HepG2 (cell line): ENCODE measurements around the gene JUND. TPM values are rescaled to one million over a fixed set of nuclear protein-coding genes. Genes with fewer than 3 reads are reported as not detected.
A peak's percentile ranks its signal among the peaks of the same experiment; 100 is the strongest.

Source experiments
- AGO2 ChIP-seq: fragments of 200-400 bp; formaldehyde crosslinking; optimal IDR thresholded peaks from 2 replicates; pipeline ENCODE3; 2017; ENCODE audit warnings: mild to moderate bottlenecking, low read depth, low read length, moderate library complexity
- ARNT ChIP-seq: fragments of 450-650 bp; IDR thresholded peaks from 2 replicates; pipeline ENCODE4 v1.6.1; 2017
- ATF3 ChIP-seq: sonication (generic); formaldehyde crosslinking; IDR thresholded peaks from 2 replicates; pipeline ENCODE4 v1.4.0; 2020; ENCODE audit warnings: missing genetic modification reagents
- DNMT1 ChIP-seq: sonication (generic); formaldehyde crosslinking; IDR thresholded peaks from 2 replicates; pipeline ENCODE4 v1.5.1; 2020; ENCODE audit warnings: mild to moderate bottlenecking, missing genetic modification reagents
- FOSL2 ChIP-seq: sonication (generic); formaldehyde crosslinking; IDR thresholded peaks from 2 replicates; pipeline ENCODE4 v1.4.0; 2020; ENCODE audit warnings: missing genetic modification reagents
- GPBP1L1 ChIP-seq: sonication (generic); formaldehyde crosslinking; IDR thresholded peaks from 2 replicates; pipeline ENCODE4 v1.5.0; 2020; ENCODE audit warnings: mild to moderate bottlenecking, missing genetic modification reagents
- HMGXB4 ChIP-seq, 2 experiments: sonication (generic) in 1 of 2; formaldehyde crosslinking in 1 of 2; IDR thresholded peaks; 2 replicates each; pipeline versions ENCODE4 v1.4.0 to v1.6.1; 2018 to 2020; ENCODE audit warnings: missing genetic modification reagents in 2 of 2, borderline replicate concordance in 1 of 2, low read depth in 1 of 2, mild to moderate bottlenecking in 1 of 2, missing biosample characterization in 1 of 2
- JDP2 ChIP-seq: sonication (generic); formaldehyde crosslinking; IDR thresholded peaks from 2 replicates; pipeline ENCODE4 v1.8.1; 2022; ENCODE audit warnings: missing genetic modification reagents, borderline replicate concordance
- KMT2B ChIP-seq: IDR thresholded peaks from 2 replicates; pipeline ENCODE4 v1.6.1; 2016; ENCODE audit warnings: missing genetic modification reagents, missing compliant biosample characterization
- MAFF ChIP-seq: IDR thresholded peaks from 2 replicates; pipeline ENCODE4 v1.6.1; 2011; ENCODE audit warnings: low read depth, low read length, improper control_type of control experiment
- MTA1 ChIP-seq: sonication (generic); formaldehyde crosslinking; IDR thresholded peaks from 2 replicates; pipeline ENCODE4 v1.4.0; 2020; ENCODE audit warnings: missing genetic modification reagents, mild to moderate bottlenecking, borderline replicate concordance
- NFATC3 ChIP-seq: sonication (generic); formaldehyde crosslinking; IDR thresholded peaks from 2 replicates; pipeline ENCODE4 v1.5.1; 2020; ENCODE audit warnings: mild to moderate bottlenecking, missing genetic modification reagents
- NR2F2 ChIP-seq: IDR thresholded peaks from 2 replicates; pipeline ENCODE4 v1.6.1; 2012; ENCODE audit warnings: low read depth, inconsistent platforms, borderline replicate concordance
- PHF20 ChIP-seq: sonication (generic); formaldehyde crosslinking; IDR thresholded peaks from 2 replicates; pipeline ENCODE4 v1.5.0; 2020; ENCODE audit warnings: mild to moderate bottlenecking, missing genetic modification reagents
- POLR2AphosphoS5 ChIP-seq: IDR thresholded peaks from 2 replicates; pipeline ENCODE4 v1.6.1; 2012; ENCODE audit warnings: low read depth, low read length
- TAF15 ChIP-seq: fragments of 200-400 bp; formaldehyde crosslinking; IDR thresholded peaks from one replicate; pipeline ENCODE4 v1.6.1; 2018; ENCODE audit warnings: mild to moderate bottlenecking, low read depth, low read length; ENCODE audit not compliant: poor library complexity, severe bottlenecking
- ZFP37 ChIP-seq: sonication (generic); formaldehyde crosslinking; IDR thresholded peaks from 2 replicates; pipeline ENCODE4 v1.4.0; 2020; ENCODE audit warnings: missing genetic modification reagents, borderline replicate concordance
- ZFP90 ChIP-seq: sonication (generic); formaldehyde crosslinking; IDR thresholded peaks from 2 replicates; pipeline ENCODE4 v1.8.0; 2022; ENCODE audit warnings: missing genetic modification reagents, mild to moderate bottlenecking, inconsistent platforms, borderline replicate concordance
- ZNF253 ChIP-seq: sonication (generic); formaldehyde crosslinking; IDR thresholded peaks from 2 replicates; pipeline ENCODE4 v1.8.0; 2022; ENCODE audit warnings: mild to moderate bottlenecking, missing genetic modification reagents, borderline replicate concordance
- ZNF607 ChIP-seq: sonication (generic); formaldehyde crosslinking; IDR thresholded peaks from 2 replicates; pipeline ENCODE4 v1.5.1; 2020; ENCODE audit warnings: missing genetic modification reagents, mild to moderate bottlenecking, borderline replicate concordance
- ZNF672 ChIP-seq: sonication (generic); formaldehyde crosslinking; IDR thresholded peaks from 2 replicates; pipeline ENCODE4 v1.8.1; 2022; ENCODE audit warnings: missing genetic modification reagents
- ZSCAN12 ChIP-seq: sonication (generic); formaldehyde crosslinking; IDR thresholded peaks from 2 replicates; pipeline ENCODE4 v1.9.0; 2021; ENCODE audit warnings: mild to moderate bottlenecking, missing genetic modification reagents
- polyA plus RNA-seq, 8 experiments: library from polyadenylated mRNA; depleted of rRNA in 3 of 8; stranded (reverse) in 7 of 8; unstranded in 1 of 8; fragments of >200 nt; fragmentation: Illumina TruSeq in 4 of 8; extraction: Trizol in 4 of 8; gene quantifications; 2 replicates each; pipeline versions ENCODE4 v1.2.1 to v1.2.3, GENCODE V29; 2011 to 2016; ENCODE audit warnings: low read depth in 4 of 8, missing spikeins in 1 of 8, mixed read lengths in 1 of 8; ENCODE audit not compliant: insufficient read depth in 1 of 8
- total RNA-seq, 5 experiments: library from RNA; depleted of rRNA; stranded (reverse); fragments of >200 nt; fragmentation: Illumina TruSeq; extraction: Trizol; gene quantifications; 2 replicates each; pipeline ENCODE4 v1.2.3, GENCODE V29; 2016; ENCODE audit warnings: low read depth in 1 of 5
- TF ChIP-seq, protein P1 (sequence below): sonication (generic); formaldehyde crosslinking; IDR thresholded peaks from 2 replicates; pipeline ENCODE4 v1.5.0; 2020; ENCODE audit warnings: missing genetic modification reagents
- TF ChIP-seq, protein P2 (sequence below): fragments of 450-650 bp; IDR thresholded peaks from 2 replicates; pipeline ENCODE4 v1.6.1; 2016

The JUND gene
- total and polyA plus RNA-seq, 2 of the 13 experiments (the other 11 are each of a cell fraction or from before 2014, with no cell fraction given), result 41.2 to 59.8 TPM

DNA sequence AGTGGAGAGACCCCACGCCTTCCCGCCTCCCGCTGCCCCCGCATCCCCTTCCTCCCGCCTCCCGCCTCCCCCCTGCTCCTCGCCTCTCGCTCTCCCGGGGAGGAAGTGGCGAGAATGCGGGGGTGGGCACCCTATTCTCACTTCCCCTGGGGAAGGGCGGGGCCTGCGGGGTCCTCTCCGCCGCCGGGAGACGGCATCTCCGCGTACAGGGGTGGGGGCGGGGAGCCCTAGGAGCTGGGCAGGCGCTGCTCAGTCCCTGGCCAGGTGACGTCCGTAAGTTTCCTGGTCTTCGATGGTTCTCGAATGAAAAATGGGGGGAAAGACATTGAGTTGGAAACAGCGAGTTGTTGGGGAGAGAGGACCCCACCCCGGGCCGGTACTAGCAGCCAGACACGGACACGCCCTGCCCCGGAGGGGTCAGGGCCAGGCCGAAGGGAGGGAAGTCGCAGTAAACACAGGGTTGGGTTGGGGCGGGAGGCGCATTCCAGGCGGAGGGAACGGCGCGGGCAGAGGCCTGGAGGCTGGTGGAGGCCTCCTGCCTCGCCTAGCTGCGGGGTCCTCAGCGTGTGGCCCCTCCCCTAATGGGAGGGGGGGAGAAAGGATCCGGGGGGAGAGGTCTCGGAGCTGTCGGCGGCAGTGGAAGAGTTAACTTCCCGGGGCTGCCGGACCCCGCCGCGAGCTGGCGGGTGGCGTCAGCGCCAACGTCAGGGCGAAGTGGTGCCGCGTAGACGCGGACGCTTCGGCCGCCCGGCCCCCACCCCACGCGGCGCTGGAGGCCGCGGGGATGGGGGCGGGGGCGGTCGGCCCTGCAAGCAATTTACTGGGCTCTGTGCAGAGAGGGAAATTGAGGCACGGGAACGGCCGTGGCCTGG lies 10.4 kb upstream of the JUND start (continued):
- TF ChIP-seq POLR2AphosphoS5 (no peak; the same call in 1 of the 2 replicates), PHF20 (CRISPR knock-in tag) (no peak), TAF15 (no peak), MTA1 (CRISPR knock-in tag) (peak; percentile 41; the same call in 1 of the 2 replicates), NFATC3 (CRISPR knock-in tag) (no peak), AGO2 (no peak), ZNF672 (no peak), ATF3 (no peak), ZNF607 (CRISPR knock-in tag) (peak; percentile 75; the same call in 1 of the 2 replicates), DNMT1 (CRISPR knock-in tag) (no peak), ZNF253 (CRISPR knock-in tag) (0 out of 2 replicates have a peak, but pooled peaks have one; percentile 32), JDP2 (CRISPR knock-in tag) (no peak), KMT2B (CRISPR knock-in tag) (0 out of 2 replicates have a peak, but pooled peaks have one; percentile 25), ZFP37 (CRISPR knock-in tag) (no peak), HMGXB4 (CRISPR knock-in tag; IDR thresholded peaks at IDR 0.05; ENCODE audit: borderline replicate concordance in 1 of 2, low read depth in 1 of 2) (peak; percentile 66 to 70), FOSL2 (peak; percentile 32), GPBP1L1 (CRISPR knock-in tag) (no peak), ZSCAN12 (CRISPR knock-in tag) (no peak), NR2F2 (0 out of 2 replicates have a peak, but pooled peaks have one; percentile 31), MAFF (no peak), ARNT (no peak), ZFP90 (CRISPR knock-in tag) (no peak)
- TF ChIP-seq, protein P1, sequence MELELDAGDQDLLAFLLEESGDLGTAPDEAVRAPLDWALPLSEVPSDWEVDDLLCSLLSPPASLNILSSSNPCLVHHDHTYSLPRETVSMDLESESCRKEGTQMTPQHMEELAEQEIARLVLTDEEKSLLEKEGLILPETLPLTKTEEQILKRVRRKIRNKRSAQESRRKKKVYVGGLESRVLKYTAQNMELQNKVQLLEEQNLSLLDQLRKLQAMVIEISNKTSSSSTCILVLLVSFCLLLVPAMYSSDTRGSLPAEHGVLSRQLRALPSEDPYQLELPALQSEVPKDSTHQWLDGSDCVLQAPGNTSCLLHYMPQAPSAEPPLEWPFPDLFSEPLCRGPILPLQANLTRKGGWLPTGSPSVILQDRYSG, result no peak
- TF ChIP-seq, protein P2, sequence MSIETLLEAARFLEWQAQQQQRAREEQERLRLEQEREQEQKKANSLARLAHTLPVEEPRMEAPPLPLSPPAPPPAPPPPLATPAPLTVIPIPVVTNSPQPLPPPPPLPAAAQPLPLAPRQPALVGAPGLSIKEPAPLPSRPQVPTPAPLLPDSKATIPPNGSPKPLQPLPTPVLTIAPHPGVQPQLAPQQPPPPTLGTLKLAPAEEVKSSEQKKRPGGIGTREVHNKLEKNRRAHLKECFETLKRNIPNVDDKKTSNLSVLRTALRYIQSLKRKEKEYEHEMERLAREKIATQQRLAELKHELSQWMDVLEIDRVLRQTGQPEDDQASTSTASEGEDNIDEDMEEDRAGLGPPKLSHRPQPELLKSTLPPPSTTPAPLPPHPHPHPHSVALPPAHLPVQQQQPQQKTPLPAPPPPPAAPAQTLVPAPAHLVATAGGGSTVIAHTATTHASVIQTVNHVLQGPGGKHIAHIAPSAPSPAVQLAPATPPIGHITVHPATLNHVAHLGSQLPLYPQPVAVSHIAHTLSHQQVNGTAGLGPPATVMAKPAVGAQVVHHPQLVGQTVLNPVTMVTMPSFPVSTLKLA, result no peak
